Measurements from ENCODE around the gene SHBG.
"Not testable (repeated sequence)": the region's sequence is repeated elsewhere in the genome, so short reads cannot be mapped to it uniquely, and the experiment has no call there.

SHBG gene

GRCh38 chr17:7597561-7597960 is 32.4 kb upstream of the SHBG start:
- intact Hi-C loops (cut with DNase I); DNase-seq: not testable (repeated sequence)

- intact Hi-C loops (cut with DNase I): no loop called here
- no peak for DNase-seq
Measured at GRCh38 chr17:7606280-7606679, 23.7 kb upstream of the SHBG start.

GRCh38 chr17:7610641-7611040 is 19.3 kb upstream of the SHBG start:
- intact Hi-C loops (cut with DNase I): no loop called here
- DNase-seq: no peak

GRCh38 chr17:7611635-7612293 is 18.2 kb upstream of the SHBG start:
- no peak for DNase-seq
- intact Hi-C loops (cut with DNase I): no loop called here

DNA sequence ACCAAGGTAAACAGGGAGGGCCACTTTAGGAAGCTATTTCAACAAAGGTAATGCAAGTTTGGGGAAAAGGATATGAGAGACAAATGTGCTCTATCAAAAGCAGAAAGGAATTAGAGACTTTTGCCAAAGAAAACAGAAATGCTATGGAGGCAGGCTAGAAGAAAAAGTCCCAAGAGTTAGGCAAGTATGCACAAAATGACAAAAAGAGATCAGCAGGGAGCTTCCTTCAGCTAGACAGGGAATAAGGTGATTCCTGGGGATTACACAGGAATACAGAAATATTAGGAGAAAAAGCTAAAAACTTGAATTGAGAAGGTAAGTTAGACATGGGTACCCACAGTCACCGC is 17.7 kb upstream of the SHBG start:
- intact Hi-C loops (cut with DNase I): no loop called here
- no peak for DNase-seq

GRCh38 chr17:7613769-7614424 is 16.0 kb upstream of the SHBG start:
- intact Hi-C loops (cut with DNase I): no loop called here
- peak in 1 of 42 donors; percentile 5 for DNase-seq

GRCh38 chr17:7614425-7615264 is 15.3 kb upstream of the SHBG start, which contains the start of gene FXR2:
FXR2 (minus strand) TSS chr17:7614897; CDS start chr17:7614532, 365 bp downstream.
- DNase-seq: peak; percentile 97 to 100 (median 99)
- intact Hi-C loops (cut with DNase I): no loop called here

DNA sequence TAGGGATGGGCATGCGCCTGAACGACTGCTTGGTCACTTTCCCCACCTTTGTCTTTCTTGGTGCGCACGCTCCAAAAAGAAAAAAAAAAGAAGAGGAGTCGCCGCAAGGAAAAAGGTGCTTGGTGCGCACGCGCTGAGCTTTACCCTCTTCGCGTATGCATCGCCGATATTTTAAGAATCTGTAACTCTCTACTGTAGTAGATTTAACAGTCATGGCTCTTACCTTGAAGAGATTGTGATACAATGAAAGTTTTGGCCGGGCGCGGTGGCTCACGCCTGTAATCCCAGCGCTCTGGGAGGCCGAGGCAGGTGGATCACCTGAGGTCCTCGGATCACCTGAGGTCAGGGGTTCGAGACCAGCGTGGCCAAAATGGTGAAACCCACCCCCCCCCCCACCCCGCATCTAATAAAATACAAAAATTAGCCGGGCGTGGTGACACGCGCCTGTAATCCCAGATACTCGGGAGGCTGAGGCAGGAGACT is 14.6 kb upstream of the SHBG start:
- intact Hi-C loops (cut with DNase I): no loop called here
- DNase-seq: no peak

DNA sequence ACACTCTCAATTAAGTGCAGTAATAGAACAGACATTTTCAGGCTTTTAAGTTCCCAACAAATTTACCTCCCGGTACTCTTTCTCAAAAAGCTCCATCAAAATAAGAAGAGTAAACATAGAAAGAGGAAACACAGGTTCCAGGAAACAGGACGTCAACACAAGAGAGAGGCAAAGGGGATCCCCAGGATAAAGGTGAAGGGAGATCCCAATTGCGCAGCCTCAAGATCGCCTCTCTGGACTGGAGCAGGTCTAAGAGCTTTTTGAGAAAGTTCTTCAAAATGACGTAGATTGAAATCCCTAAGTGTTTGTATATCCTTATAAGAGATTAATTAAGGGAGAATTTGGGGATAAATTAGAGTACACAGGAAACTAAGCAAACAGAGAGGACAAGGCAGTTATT is 11.3 kb upstream of the SHBG start:
- no peak for DNase-seq
- intact Hi-C loops (cut with DNase I): no loop called here

DNA sequence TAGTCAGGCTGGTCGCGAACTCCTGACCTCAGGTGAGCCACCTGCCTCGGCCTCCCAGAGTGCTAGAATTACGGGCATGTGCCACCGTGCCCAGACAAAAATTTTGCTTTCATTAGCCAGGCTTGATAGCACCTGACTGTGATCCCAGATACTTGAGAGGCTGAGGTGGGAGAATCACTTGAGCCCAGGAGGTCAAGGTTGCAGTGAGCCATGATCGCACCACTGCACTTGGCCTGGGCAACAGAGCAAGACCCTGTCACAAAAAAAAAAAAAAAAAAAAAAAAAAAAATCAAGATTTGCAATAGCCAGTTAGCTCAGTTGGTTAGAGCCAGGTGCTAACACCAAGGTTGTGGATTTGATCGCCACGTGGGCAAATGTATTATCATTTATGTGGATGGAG is 9.1 kb upstream of the SHBG start:
- intact Hi-C loops (cut with DNase I): no loop called here
- DNase-seq: peak in 1 of 42 donors; percentile 17

DNA sequence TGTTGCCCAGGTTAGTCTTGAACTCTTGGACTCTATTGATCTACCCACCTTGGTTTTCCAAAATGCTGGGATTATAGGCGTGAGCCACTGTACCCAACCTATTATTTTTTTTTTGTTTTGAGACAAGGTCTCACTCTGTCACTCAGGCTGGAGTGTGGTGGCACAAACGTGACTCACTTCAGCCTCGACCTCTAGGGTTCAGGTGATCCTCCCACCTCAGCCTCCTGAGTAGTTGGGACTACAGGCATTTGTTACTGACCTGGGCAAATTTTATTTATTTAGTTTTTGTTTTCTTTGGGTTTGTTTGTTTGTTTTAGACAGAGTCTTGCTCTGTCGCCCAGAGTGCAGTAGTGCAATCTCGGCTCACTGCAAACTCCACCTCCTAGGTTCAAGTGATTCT is 6.3 kb upstream of the SHBG start:
- intact Hi-C loops (cut with DNase I): no loop called here
- no peak for DNase-seq

DNA sequence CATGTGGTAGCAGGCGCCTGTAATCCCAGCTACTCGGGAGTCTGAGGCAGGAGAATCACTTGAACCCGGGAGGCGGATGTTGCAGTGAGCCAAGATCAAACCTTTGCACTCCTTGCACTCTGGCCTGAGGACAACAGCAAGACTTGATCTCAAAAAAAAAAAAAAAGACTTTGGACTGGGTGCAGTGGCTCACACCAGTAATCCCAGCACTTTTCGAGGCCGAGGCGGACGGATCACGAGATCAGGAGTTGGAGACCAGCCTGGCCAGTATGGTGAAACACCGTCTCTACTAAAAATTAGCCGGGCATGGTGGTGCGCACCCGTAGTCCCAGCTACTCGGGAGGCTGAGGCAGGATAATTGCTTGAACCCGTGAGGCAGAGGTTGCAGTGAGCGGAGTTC is 4.2 kb upstream of the SHBG start:
- intact Hi-C loops (cut with DNase I): loop anchor here (5.0 kb wide), 1 partner anchor 62 kb away; the partner anchor contains the start of genes TP53 and WRAP53
- not testable (repeated sequence) for DNase-seq

DNA sequence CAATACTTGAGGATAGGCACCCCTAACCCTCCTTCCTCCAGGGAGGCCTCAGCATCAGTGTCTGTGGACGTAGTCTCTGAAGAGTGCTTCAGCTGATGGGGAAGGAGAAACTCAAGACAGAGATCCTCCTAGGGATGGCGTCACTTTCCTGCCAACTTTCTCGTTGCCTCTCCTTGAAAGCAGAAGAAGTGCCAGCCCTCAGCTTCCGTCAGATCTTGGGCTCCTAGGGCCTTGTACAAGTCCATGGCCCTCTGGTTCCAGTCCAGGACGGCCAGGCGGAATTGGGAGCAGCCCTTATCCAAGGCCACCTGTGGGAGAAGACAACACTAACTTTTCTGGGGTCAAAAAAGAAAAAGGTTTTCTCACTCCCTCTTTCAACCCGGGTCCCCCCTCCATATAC is 3.6 kb upstream of the SHBG start:
- intact Hi-C loops (cut with DNase I): loop anchor here (5.0 kb wide), 1 partner anchor 61 kb away; the partner anchor contains the start of genes TP53 and WRAP53
- peak in 13 of 42 donors; percentile 11 to 52 (median 29) for DNase-seq

GRCh38 chr17:7626956-7627249 is 3.0 kb upstream of the SHBG start:
- intact Hi-C loops (cut with DNase I): loop anchor here (5.0 kb wide), 1 partner anchor 60 kb away; the partner anchor contains the start of genes TP53 and WRAP53

GRCh38 chr17:7627250-7628121 is 2.4 kb upstream of the SHBG start, which contains the start of gene SAT2:
SAT2 (minus strand) TSS chr17:7627821; CDS start chr17:7627635, 186 bp downstream.
- DNase-seq: peak; percentile 87 to 98 (median 96)
- intact Hi-C loops (cut with DNase I): loop anchor here (5.0 kb wide), 1 partner anchor 60 kb away; the partner anchor contains the start of genes TP53 and WRAP53

More at GRCh38 chr17:7626956-7627249, 3.0 kb upstream of the SHBG start:
- DNase-seq: peak in 1 of 42 donors; percentile 10

DNA sequence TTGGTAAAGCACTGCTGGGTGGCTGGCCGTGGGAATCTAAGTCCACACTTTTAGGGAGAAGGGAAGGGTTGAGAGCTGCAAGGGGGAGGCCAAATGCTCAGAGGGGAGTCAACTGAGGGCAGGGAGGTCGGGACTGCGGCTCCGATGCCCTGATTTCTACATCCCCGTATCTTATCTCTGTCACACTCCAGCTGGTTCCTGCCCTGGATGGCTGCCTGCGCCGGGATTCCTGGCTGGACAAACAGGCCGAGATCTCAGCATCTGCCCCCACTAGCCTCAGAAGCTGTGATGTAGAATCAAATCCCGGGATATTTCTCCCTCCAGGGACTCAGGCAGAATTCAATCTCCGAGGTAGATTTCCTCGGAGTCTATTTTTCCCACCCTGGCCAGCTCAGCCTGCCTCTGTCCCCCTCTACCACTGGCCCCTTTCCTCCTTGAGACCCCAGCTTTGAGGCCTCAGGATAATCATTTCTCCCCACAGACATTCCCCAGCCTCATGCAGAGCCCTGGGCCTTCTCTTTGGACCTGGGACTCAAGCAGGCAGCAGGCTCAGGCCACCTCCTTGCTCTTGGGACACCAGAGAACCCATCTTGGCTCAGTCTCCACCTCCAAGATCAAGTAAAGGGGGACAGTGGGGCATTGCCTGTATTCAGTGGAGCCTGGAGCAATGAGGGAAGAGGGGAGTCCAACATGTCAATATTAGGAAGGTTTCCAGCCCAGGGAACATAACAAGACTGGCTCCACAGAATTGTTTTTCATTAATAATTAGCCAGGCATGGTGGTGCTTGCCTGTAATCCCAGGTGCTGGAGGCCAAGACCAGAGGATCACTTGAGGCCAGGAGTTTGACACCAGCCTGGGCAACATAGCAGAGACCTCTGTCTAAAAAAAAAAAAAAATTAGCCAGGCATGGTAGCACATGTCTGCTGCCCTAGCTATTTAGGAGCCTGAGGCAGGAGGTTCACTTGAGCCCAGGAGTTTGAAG is 1.8 kb downstream of the SHBG start:
- intact Hi-C loops (cut with DNase I): no loop called here
- DNase-seq: no peak

DNA sequence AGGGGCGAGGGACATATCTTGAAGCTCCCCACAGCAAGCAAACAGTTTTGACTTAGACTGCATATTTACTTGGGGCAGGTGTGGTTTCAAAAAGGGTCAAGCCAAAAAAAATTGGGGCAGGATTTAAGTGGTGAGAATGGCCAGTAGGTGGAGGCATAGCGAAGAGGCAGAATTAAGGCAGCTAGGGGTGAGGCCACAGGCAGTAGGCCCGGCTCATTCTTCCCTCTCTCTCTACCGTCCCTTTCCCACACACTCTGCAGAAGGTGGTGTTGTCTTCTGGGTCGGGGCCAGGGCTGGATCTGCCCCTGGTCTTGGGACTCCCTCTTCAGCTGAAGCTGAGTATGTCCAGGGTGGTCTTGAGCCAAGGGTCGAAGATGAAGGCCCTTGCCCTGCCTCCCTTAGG is 2.6 kb downstream of the SHBG start:
- DNase-seq: peak in 11 of 42 donors; percentile 14 to 58 (median 37)
- intact Hi-C loops (cut with DNase I): no loop called here
